DMS53 treated with DMSO at 0.1 percent for 48 hours (cell line): Measurements from ENCODE around the gene TBX10.
A peak's percentile ranks its signal among the peaks of the same experiment; 100 is the strongest.
"Not testable (repeated sequence)": the region's sequence is repeated elsewhere in the genome, so short reads cannot be mapped to it uniquely, and the experiment has no call there.

Experiments
- DNase-seq: peaks from one replicate; lab custom pipeline; 2025; ENCODE audit not compliant: unreplicated experiment; lab: John Stamatoyannopoulos, UW

Gene TBX10

DNA sequence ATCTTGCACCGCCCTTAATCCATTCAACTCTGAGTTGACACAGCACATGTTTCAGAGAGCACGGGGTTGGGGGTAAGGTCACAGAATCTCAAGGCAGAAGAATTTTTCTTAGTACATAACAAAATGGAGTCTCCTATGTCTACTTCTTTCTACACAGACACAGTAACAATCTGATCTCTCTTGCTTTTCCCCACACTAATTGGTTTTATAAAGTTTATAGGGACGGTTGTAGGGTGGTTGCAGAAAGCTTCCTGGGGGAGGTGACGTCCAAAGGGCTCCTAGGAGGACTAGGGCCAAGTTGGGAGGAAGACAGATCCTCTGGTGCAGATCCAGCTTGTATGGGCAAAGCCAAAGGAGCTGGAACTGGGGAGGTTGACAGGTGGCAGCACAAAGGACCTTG lies 35.4 kb downstream of the TBX10 start:
- not testable (repeated sequence) for DNase-seq

- no peak for DNase-seq
Observed at GRCh38 chr11:67601098-67601497, 38.5 kb downstream of the TBX10 start.

DNA sequence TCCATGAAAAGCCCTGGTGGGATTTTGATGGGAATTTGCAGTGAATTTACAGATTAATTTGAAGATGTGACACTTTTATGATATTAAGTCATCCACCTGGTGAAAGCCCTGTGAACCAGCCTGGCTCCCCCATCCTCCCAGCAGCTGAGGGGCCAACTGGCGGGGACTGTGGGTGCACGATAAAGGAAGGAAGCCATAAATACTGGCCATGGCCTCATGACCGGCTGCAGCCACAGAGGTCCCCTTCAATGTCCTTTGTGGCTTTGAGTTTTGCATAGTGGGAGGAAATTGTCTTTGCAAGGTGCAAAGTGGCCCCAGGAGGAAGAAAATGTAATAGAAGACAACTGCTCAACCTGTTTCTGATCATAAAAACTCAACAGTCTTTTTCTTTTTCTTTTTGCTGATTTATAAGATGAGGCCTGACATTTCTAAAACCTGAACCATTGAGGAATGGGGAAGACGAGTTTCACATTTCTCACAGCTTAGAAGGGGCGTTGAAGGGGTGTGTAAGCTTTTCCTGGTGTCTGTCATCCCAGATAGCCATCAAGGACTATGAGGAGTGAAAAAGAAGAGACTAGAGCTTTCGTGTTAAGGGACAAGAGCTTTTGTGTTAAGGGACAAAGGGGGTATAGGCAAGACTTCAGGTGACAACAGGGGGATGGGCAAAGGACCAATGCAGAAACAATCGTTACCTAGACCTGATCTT lies 39.1 kb downstream of the TBX10 start:
- DNase-seq = no peak

DNA sequence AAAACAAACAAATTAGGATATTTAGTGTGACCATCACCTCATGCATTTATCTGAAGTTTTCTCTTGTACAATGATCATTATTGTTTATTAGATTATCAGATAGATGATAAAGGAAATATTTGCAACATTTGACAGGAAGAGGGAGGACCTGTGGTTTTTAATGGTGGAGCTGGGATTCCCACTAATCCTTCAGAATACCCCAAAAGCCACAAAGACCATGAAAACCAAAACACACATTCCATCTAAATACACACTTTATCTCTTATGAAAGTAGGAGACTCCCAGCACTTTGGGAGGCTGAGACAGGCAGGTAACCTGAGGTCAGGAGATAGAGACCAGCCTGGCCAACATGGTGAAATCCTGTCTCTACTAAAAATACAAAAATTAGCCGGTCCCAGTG lies 40.4 kb downstream of the TBX10 start:
- DNase-seq = no peak

GRCh38 chr11:67597963-67598362 lies 41.6 kb downstream of the TBX10 start:
- not testable (repeated sequence) for DNase-seq

GRCh38 chr11:67597458-67597857 lies 42.1 kb downstream of the TBX10 start:
- DNase-seq = not testable (repeated sequence)

GRCh38 chr11:67596753-67597300 lies 42.7 kb downstream of the TBX10 start:
- DNase-seq = no peak

DNA sequence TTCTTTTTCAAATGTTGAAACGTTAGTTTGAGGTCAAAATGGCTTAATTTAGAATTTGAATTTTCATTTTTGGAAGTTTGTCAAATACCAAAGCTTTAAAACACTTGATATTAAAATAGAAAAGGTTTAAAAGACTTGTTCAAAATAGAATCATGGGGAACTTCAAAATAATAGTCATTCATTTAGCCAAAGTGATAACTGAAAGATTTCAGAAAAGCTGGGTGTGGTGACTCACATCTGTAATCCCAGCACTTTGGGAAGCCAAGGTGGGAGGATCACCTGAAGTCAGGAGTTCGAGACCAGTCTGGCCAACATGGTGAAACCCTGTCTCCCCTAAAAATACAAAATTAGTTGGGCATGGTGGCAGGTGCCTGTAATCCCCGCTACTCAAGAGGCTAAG lies 45.1 kb downstream of the TBX10 start:
- DNase-seq = no peak

GRCh38 chr11:67593565-67593905 lies 46.0 kb downstream of the TBX10 start:
- DNase-seq = no peak

DNA sequence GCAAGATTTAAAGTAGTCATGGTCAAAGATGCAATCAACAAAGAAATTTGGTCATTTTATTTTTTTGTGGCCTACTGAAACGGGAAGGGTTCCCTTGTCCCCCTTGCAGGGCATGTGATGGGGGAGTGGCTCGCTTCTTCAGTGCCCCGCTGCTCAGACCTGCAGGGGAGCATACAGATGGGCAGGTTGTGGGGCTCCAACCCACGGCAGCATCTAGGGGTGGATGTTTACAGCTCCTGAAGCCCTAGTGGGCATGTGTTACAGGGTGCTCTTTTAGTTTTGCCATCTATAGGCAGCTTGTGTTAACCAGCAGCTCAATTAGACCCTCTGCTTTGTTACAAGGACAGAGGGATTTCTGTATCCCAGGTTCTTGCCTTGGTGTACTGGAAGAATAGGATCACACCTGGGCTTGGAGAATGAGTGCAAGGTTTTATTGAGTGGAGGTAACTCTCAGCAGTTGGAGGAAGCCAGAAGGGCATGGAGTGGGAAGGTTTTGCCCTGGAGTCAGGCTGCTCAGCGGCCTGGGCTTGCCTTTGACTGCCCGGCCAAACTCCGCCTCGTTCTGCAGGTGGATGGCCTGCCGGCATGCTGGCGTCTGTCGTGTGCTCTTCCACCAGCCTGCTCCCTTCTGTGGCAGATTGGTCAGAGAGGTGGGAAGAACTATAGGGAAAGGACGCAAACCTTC lies 46.5 kb downstream of the TBX10 start:
- DNase-seq = no peak

- not testable (repeated sequence) for DNase-seq
Observed at GRCh38 chr11:67588899-67589415, 50.6 kb downstream of the TBX10 start.

- DNase-seq = no peak
Observed at GRCh38 chr11:67588136-67588503, 51.4 kb downstream of the TBX10 start.

- DNase-seq = no peak
Observed at GRCh38 chr11:67586568-67587250, 52.9 kb downstream of the TBX10 start.

DNA sequence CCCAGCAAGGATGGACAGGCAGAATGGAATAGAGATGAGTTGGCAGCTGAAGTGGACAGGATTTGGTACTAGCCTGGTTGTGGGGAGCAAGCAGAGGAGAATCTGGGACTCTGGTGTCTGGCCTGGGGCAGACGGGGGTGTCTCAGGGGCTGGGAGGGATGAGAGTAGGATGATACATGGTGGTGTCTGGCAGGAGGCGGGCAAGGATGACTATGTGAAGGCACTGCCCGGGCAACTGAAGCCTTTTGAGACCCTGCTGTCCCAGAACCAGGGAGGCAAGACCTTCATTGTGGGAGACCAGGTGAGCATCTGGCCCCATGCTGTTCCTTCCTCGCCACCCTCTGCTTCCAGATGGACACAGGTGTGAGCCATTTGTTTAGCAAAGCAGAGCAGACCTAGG lies 53.7 kb downstream of the TBX10 start:
- no peak for DNase-seq

- no peak for DNase-seq
Observed at GRCh38 chr11:67584881-67585873, 54.4 kb downstream of the TBX10 start.

DNA sequence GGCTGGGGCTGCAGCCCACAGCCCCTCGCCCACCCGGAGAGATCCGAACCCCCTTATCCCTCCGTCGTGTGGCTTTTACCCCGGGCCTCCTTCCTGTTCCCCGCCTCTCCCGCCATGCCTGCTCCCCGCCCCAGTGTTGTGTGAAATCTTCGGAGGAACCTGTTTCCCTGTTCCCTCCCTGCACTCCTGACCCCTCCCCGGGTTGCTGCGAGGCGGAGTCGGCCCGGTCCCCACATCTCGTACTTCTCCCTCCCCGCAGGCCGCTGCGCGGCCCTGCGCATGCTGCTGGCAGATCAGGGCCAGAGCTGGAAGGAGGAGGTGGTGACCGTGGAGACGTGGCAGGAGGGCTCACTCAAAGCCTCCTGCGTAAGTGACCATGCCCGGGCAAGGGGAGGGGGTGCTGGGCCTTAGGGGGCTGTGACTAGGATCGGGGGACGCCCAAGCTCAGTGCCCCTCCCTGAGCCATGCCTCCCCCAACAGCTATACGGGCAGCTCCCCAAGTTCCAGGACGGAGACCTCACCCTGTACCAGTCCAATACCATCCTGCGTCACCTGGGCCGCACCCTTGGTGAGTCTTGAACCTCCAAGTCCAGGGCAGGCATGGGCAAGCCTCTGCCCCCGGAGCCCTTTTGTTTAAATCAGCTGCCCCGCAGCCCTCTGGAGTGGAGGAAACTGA lies 55.2 kb downstream of the TBX10 start:
- peak; percentile 29 for DNase-seq

DNA sequence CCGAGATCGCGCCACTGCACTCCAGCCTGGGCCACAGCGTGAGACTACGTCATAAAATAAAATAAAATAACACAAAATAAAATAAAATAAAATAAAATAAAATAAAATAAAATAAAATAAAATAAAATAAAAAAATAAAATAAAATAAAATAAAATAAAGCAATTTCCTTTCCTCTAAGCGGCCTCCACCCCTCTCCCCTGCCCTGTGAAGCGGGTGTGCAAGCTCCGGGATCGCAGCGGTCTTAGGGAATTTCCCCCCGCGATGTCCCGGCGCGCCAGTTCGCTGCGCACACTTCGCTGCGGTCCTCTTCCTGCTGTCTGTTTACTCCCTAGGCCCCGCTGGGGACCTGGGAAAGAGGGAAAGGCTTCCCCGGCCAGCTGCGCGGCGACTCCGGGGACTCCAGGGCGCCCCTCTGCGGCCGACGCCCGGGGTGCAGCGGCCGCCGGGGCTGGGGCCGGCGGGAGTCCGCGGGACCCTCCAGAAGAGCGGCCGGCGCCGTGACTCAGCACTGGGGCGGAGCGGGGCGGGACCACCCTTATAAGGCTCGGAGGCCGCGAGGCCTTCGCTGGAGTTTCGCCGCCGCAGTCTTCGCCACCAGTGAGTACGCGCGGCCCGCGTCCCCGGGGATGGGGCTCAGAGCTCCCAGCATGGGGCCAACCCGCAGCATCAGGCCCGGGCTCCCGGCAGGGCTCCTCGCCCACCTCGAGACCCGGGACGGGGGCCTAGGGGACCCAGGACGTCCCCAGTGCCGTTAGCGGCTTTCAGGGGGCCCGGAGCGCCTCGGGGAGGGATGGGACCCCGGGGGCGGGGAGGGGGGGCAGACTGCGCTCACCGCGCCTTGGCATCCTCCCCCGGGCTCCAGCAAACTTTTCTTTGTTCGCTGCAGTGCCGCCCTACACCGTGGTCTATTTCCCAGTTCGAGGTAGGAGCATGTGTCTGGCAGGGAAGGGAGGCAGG lies 56.0 kb downstream of the TBX10 start, which contains the start of gene GSTP1:
TSS of gene GSTP1 (plus strand) at position 566 of the 958 bp plus-strand sequence. CDS start at position 598, 32 bp downstream.
- DNase-seq = peak; percentile 92

GRCh38 chr11:67582011-67582410 lies 57.6 kb downstream of the TBX10 start:
- DNase-seq = peak; percentile 61

- peak; percentile 92 for DNase-seq
Observed at GRCh38 chr11:67581469-67581868, 58.1 kb downstream of the TBX10 start.
